K562 (cell line): ENCODE data around the gene CATSPER4. TPM values are rescaled to one million over a fixed set of nuclear protein-coding genes. Genes with fewer than 3 reads are reported as not detected.

Experiments used
- ATAC-seq: fragments of 200-7000 bp; cut with Tn5 transposase; 3 replicates; pipeline ENCODE4 v1.9.1; 2020; ENCODE audit warnings: moderate library complexity
- BruUV-seq: library from RNA; stranded (reverse); fragments of 400-500 nt; replicated peaks from 2 replicates; lab custom pipeline; 2021; lab: Mats Ljungman, UMichigan
- CTCF ChIA-PET: fragments of 300-600 bp; formaldehyde crosslinking; extraction: SDS; loops from one replicate; lab custom pipeline; 2021; ENCODE audit warnings: low intra/inter-chr PET ratio; lab: Yijun Ruan, JAX
- POLR2A ChIA-PET: fragments of 300-600, 350-650 bp; sonication (Branson Sonifier 250); formaldehyde crosslinking; extraction: SDS; loops from one replicate; lab custom pipeline; 2021; ENCODE audit warnings: antibody characterized with exemption, inconsistent platforms; lab: Yijun Ruan, JAX
- DNase-seq, 4 experiments: peaks; one replicate each; pipeline versions ENCODE4 v3.0.0 to v3.0.0-alpha.2; 2011 to 2018; ENCODE audit warnings: low spot score in 3 of 4, mixed read lengths in 3 of 4; ENCODE audit errors: extremely low read depth in 1 of 4
- FAIRE-seq: peaks from 2 replicates; lab custom pipeline; 2011; peaks lifted over from hg19 to GRCh38; lab: Jason Lieb, UNC
- H2AFZ ChIP-seq: 2 replicates; pipeline ENCODE4 v1.6.0; 2011; ENCODE audit warnings: low read depth, low read length, control low read depth, inconsistent platforms
- H3K27ac ChIP-seq: fragments of 200-600 bp; 3 replicates; pipeline ENCODE4 v1.8.0; 2011; ENCODE audit warnings: low read depth, mild to moderate bottlenecking, control low read depth, inconsistent platforms, low read length, moderate library complexity, mixed read lengths; ENCODE audit errors: extremely low read depth
- H3K27me3 ChIP-seq, 2 experiments: fragments of 300-600 bp in 1 of 2; 2 replicates in 1 of 2; 3 replicates in 1 of 2; pipeline versions ENCODE4 v1.6.0 to v1.8.0; 2011; ENCODE audit warnings: inconsistent platforms in 2 of 2, low read length in 2 of 2, mild to moderate bottlenecking in 1 of 2, mixed read lengths in 1 of 2, moderate library complexity in 1 of 2; ENCODE audit not compliant: control insufficient read depth in 2 of 2, insufficient read depth in 2 of 2
- H3K36me3 ChIP-seq: fragments of 300-600 bp; 3 replicates; pipeline ENCODE4 v1.8.0; 2011; ENCODE audit warnings: mild to moderate bottlenecking, low read length, inconsistent platforms; ENCODE audit not compliant: control insufficient read depth, insufficient read depth
- H3K4me1 ChIP-seq, 2 experiments: fragments of 200-600 bp in 1 of 2; replicated peaks in 1 of 2; 2 replicates in 1 of 2; 3 replicates in 1 of 2; pipeline versions ENCODE4 v1.5.1 to v1.8.0; 2011; ENCODE audit warnings: inconsistent platforms in 2 of 2, low read length in 2 of 2, mild to moderate bottlenecking in 1 of 2, mixed read lengths in 1 of 2, moderate library complexity in 1 of 2; ENCODE audit not compliant: control insufficient read depth in 2 of 2, insufficient read depth in 2 of 2
- H3K4me2 ChIP-seq: 2 replicates; pipeline ENCODE4 v1.6.1; 2011; ENCODE audit warnings: low read length, control low read depth, inconsistent platforms, mixed read lengths; ENCODE audit not compliant: insufficient read depth
- H3K4me3 ChIP-seq: fragments of 200-600 bp; sonication (generic), shearing (Covaris generic); 2 replicates; pipeline ENCODE4 v1.5.1; 2016; ENCODE audit warnings: control low read depth, inconsistent platforms
- H3K79me2 ChIP-seq: fragments of 200-600 bp; 3 replicates; pipeline ENCODE4 v1.8.0; 2011; ENCODE audit warnings: low read length, inconsistent platforms; ENCODE audit not compliant: control insufficient read depth, insufficient read depth
- H3K9ac ChIP-seq, 2 experiments: 2 replicates each; pipeline versions ENCODE4 v1.6.0 to v1.6.1; 2011; ENCODE audit warnings: low read depth in 2 of 2, low read length in 2 of 2, control low read depth in 1 of 2, inconsistent platforms in 1 of 2, mild to moderate bottlenecking in 1 of 2, mixed read lengths in 1 of 2; ENCODE audit not compliant: insufficient read depth in 1 of 2
- H3K9me1 ChIP-seq: one replicate; pipeline ENCODE4 v1.6.0; 2011; ENCODE audit warnings: inconsistent platforms, mild to moderate bottlenecking, low read length, moderate library complexity; ENCODE audit not compliant: control insufficient read depth, insufficient read depth
- H3K9me3 ChIP-seq: replicated peaks from 2 replicates; pipeline ENCODE4 v1.5.1; 2011; ENCODE audit warnings: low read depth, low read length, inconsistent platforms; ENCODE audit not compliant: control insufficient read depth, insufficient read depth
- H4K20me1 ChIP-seq: replicated peaks from 2 replicates; pipeline ENCODE4 v1.6.1; 2011; ENCODE audit warnings: low read length, inconsistent platforms, mixed read lengths; ENCODE audit not compliant: control insufficient read depth, insufficient read depth
- CBX1 ChIP-seq: sonication (generic); IDR thresholded peaks from 2 replicates; pipeline ENCODE4 v1.6.1; 2016; ENCODE audit warnings: antibody characterized with exemption, low read depth, mild to moderate bottlenecking
- CSDE1 ChIP-seq, 2 experiments: fragments of 450-650 bp; IDR thresholded peaks; 2 replicates each; pipeline ENCODE4 v1.6.1; 2016; ENCODE audit warnings: mild to moderate bottlenecking in 1 of 2
- DMBX1 ChIP-seq: fragments of 250-450 bp; sonication (Bioruptor Pico); IDR thresholded peaks from 2 replicates; pipeline ENCODE4 v1.8.0; 2022; ENCODE audit warnings: inconsistent platforms, mild to moderate bottlenecking, moderate library complexity, borderline replicate concordance
- E2F6 ChIP-seq, 2 experiments: IDR thresholded peaks; 2 replicates each; pipeline ENCODE4 v1.6.1; 2011; ENCODE audit warnings: borderline replicate concordance in 1 of 2, control low read depth in 1 of 2, low read depth in 1 of 2, low read length in 1 of 2, mild to moderate bottlenecking in 1 of 2, mixed read lengths in 1 of 2, moderate library complexity in 1 of 2; ENCODE audit not compliant: insufficient read depth in 1 of 2, insufficient read length in 1 of 2, poor library complexity in 1 of 2, severe bottlenecking in 1 of 2; ENCODE audit errors: extremely low read depth in 1 of 2
- NFRKB ChIP-seq: fragments of 450-650 bp; IDR thresholded peaks from 2 replicates; pipeline ENCODE4 v1.6.1; 2016; ENCODE audit warnings: low read depth
- NFXL1 ChIP-seq: fragments of 450-650 bp; formaldehyde crosslinking; IDR thresholded peaks from 2 replicates; pipeline ENCODE4 v1.4.0; 2021; ENCODE audit warnings: mild to moderate bottlenecking
- PHTF2 ChIP-seq: fragments of 250-450 bp; sonication (Bioruptor Pico); IDR thresholded peaks from 2 replicates; pipeline ENCODE4 v1.5.0; 2021; ENCODE audit warnings: mild to moderate bottlenecking
- SMAD3 ChIP-seq: fragments of 450-650 bp; formaldehyde crosslinking; conservative IDR thresholded peaks from 2 replicates; pipeline ENCODE4 v1.4.0; 2020; ENCODE audit warnings: mild to moderate bottlenecking
- SMARCC2 ChIP-seq: fragments of 450-650 bp; IDR thresholded peaks from 2 replicates; pipeline ENCODE4 v1.6.1; 2017; ENCODE audit warnings: antibody characterized with exemption, moderate library complexity, mild to moderate bottlenecking, low read depth
- ZNF165 ChIP-seq: fragments of 250-450 bp; sonication (Bioruptor Pico); IDR thresholded peaks from 2 replicates; pipeline ENCODE4 v1.4.0; 2020; ENCODE audit warnings: borderline replicate concordance
- ZNF282 ChIP-seq: sonication (generic); formaldehyde crosslinking; IDR thresholded peaks from 2 replicates; pipeline ENCODE4 v1.8.1; 2023; ENCODE audit warnings: missing genetic modification reagents
- ZNF695 ChIP-seq: fragments of 450-650 bp; formaldehyde crosslinking; IDR thresholded peaks from 2 replicates; pipeline ENCODE4 v1.4.0; 2020; ENCODE audit warnings: mild to moderate bottlenecking, moderate library complexity
- ZNF79 ChIP-seq: fragments of 250-450 bp; sonication (Bioruptor Pico); IDR thresholded peaks from 2 replicates; pipeline ENCODE4 v1.4.0; 2020; ENCODE audit warnings: low read depth, mild to moderate bottlenecking, moderate library complexity
- WGBS: fragments of 100-300 bp; shearing (Covaris generic); methylation state at CpG from one replicate; pipeline ENCODE4 v1.1.6; 2016; ENCODE audit warnings: low coverage, mixed read lengths; ENCODE audit not compliant: insufficient coverage; ENCODE audit errors: missing lambda C conversion rate; 5-methylcytosine and 5-hydroxymethylcytosine counted together
- in situ Hi-C: fragments of 300-500 bp; cut with MboI; formaldehyde crosslinking; loops from 4 replicates; pipeline ENCODE4 v1.15.0; 2018; ENCODE audit warnings: inconsistent platforms, mixed read lengths
- intact Hi-C: fragments of 100-400 bp; cut with micrococcal nuclease; formaldehyde crosslinking; loops from 2 replicates; pipeline ENCODE4 v1.14.2; 2022
- polyA plus RNA-seq, 8 experiments: library from polyadenylated mRNA; depleted of rRNA in 4 of 8; stranded (reverse) in 5 of 8; unstranded in 3 of 8; fragments of >200 nt; fragmentation: Nextera tagmentation in 2 of 8; fragmentation: Illumina TruSeq in 1 of 8; extraction: Ambion mirVana in 2 of 8; extraction: Trizol in 1 of 8; gene quantifications; 2 replicates each; pipeline versions ENCODE4 v1.2.1 to v1.2.3, GENCODE V29; 2011 to 2014; ENCODE audit warnings: inconsistent platforms in 1 of 8, missing spikeins in 1 of 8
- total RNA-seq, 7 experiments: library from RNA; depleted of rRNA in 6 of 7; stranded (reverse); fragments of >200 nt in 6 of 7; fragmentation: Illumina TruSeq in 2 of 7; extraction: Trizol in 2 of 7; gene quantifications; 2 replicates each; pipeline versions ENCODE4 v1.2.1 to v1.2.3, GENCODE V29; 2011 to 2021; ENCODE audit warnings: low replicate concordance in 1 of 7
- TF ChIP-seq, protein P1 (sequence below), 2 experiments: IDR thresholded peaks in 1 of 2; conservative IDR thresholded peaks in 1 of 2; 2 replicates each; pipeline ENCODE4 v1.6.1; 2016; ENCODE audit warnings: low read depth in 2 of 2, mild to moderate bottlenecking in 1 of 2, missing compliant biosample characterization in 1 of 2, missing genetic modification characterization in 1 of 2, moderate library complexity in 1 of 2
- TF ChIP-seq, protein P2 (sequence below): sonication (generic); formaldehyde crosslinking; IDR thresholded peaks from 2 replicates; pipeline ENCODE4 v1.8.0; 2022; ENCODE audit warnings: missing genetic modification reagents, mild to moderate bottlenecking, moderate library complexity, borderline replicate concordance

The CATSPER4 gene
- total and polyA plus RNA-seq, 9 of the 15 experiments (the other 6 are each of a cell fraction or from before 2014, with no cell fraction given): 0.04 to 0.13 TPM; not detected in 7

DNA sequence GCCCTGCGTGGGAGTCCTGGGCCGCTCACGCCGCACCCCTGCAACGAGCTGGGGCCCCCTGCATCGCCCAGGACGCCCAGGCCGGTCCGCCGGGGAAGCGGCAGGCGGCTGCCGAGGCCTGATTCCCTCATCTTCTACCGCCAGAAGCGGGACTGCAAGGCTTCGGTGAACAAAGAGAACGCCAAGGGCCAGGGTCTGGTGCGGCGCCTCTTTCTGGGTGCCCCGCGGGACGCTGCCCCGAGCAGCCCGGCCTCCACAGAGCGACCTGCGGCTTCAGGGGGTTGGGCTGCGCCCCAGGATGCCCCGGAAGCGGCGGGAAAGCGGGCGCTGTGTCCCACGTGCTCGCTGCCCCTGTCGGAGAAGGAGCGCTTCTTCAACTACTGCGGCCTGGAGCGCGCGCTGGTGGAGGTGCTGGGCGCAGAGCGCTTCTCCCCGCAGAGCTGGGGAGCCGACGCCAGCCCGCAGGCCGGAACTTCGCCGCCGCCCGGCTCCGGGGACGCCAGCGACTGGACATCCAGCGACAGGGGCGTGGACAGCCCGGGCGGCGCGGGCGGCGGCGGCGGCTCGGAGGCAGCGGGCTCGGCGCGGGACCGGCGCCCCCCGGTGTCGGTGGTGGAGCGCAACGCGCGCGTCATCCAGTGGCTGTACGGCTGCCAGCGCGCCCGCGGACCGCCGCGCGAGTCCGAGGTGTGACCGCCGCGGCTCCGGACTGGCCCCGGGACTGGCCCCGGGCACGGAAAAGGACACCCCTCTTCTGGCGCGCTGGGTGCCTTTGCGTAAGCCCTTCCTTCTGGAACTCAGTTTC lies 28.8 kb upstream of the CATSPER4 start:
- H3K27ac ChIP-seq: peak overlapping the region; percentile 80
- peak overlapping the region; percentile 78 to 95 for H3K9ac ChIP-seq
- no peaks in the 10 kb centered on the region for H3K9me3 ChIP-seq
- TSS peak; percentile 83 for BruUV-seq
- no peaks in the 10 kb centered on the region for H3K36me3 ChIP-seq
- ChIA-PET POLR2A (interaction anchor here (0.5 to 1.8 kb wide), 13 partner anchors 12 to 1407 kb away, joined by 3 to 5 read pairs (median 3); partner anchors contain the start of genes CRYBG2 and PDIK1L), CTCF (interaction anchor here (0.6 to 2.6 kb wide), 9 partner anchors 17 to 1230 kb away, joined by 3 to 26 read pairs (median 4); no protein-coding TSS in a partner anchor)
- H2AFZ ChIP-seq: peak overlapping the region; percentile 99
- peak; percentile 89 to 95 (median 92) for DNase-seq
- H3K9me1 ChIP-seq: no peaks in the 10 kb centered on the region
- peak; percentile 86 for ATAC-seq
- 3% methylated on average over 70 of the region's 98 CpGs for WGBS
- H3K4me3 ChIP-seq: peak overlapping the region; percentile 43
- peak overlapping the region; percentile 87 for H3K4me2 ChIP-seq
- H4K20me1 ChIP-seq: no peaks in the 10 kb centered on the region
- no peak for FAIRE-seq
- in situ Hi-C loops: no loop called here
- peaks cover 29 to 58% of the 10 kb centered on the region in 2 experiments for H3K4me1 ChIP-seq
- no peaks in the 10 kb centered on the region for H3K27me3 ChIP-seq
- intact Hi-C loops: loop anchor here (1.0 to 2.0 kb wide), 2 partner anchors 56 to 125 kb away; no protein-coding TSS in a partner anchor
- no peaks in the 10 kb centered on the region; the same call in 2 of the 3 replicates for H3K79me2 ChIP-seq
- TF ChIP-seq CBX1 (peak; percentile 64; the same call in 1 of the 2 replicates), NFXL1 (CRISPR knock-in tag) (0 out of 2 replicates have a peak, but pooled peaks have one; percentile 23), DMBX1 (CRISPR knock-in tag) (peak; percentile 87; the same call in 1 of the 2 replicates), PHTF2 (no peak), ZNF695 (CRISPR knock-in tag) (0 out of 2 replicates have a peak, but pooled peaks have one; percentile 53), ZNF79 (CRISPR knock-in tag) (0 out of 2 replicates have a peak, but pooled peaks have one; percentile 51), E2F6 (IDR thresholded peaks at IDR 0.05; ENCODE audit: borderline replicate concordance in 1 of 2, extremely low read depth in 1 of 2, insufficient read depth in 1 of 2, insufficient read length in 1 of 2, low read depth in 1 of 2, low read length in 1 of 2, poor library complexity in 1 of 2, severe bottlenecking in 1 of 2) (peak; percentile 96 to 98), SMAD3 (peak; percentile 68; the same call in 1 of the 2 replicates), NFRKB (peak; percentile 25; the same call in 1 of the 2 replicates), ZNF282 (CRISPR knock-in tag) (no peak), CSDE1 (IDR thresholded peaks at IDR 0.05) (no peak), ZNF165 (no peak), SMARCC2 (peak; percentile 33; the same call in 1 of the 2 replicates)
- TF ChIP-seq, protein P1, sequence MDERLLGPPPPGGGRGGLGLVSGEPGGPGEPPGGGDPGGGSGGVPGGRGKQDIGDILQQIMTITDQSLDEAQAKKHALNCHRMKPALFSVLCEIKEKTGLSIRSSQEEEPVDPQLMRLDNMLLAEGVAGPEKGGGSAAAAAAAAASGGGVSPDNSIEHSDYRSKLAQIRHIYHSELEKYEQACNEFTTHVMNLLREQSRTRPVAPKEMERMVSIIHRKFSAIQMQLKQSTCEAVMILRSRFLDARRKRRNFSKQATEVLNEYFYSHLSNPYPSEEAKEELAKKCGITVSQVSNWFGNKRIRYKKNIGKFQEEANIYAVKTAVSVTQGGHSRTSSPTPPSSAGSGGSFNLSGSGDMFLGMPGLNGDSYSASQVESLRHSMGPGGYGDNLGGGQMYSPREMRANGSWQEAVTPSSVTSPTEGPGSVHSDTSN (CRISPR knock-in tag; IDR thresholded peaks at IDR 0.05; ENCODE audit: low read depth): no peak
- TF ChIP-seq, protein P1 (tag; conservative IDR thresholded peaks at IDR 0.05; ENCODE audit: low read depth): no peak
- TF ChIP-seq, protein P2, sequence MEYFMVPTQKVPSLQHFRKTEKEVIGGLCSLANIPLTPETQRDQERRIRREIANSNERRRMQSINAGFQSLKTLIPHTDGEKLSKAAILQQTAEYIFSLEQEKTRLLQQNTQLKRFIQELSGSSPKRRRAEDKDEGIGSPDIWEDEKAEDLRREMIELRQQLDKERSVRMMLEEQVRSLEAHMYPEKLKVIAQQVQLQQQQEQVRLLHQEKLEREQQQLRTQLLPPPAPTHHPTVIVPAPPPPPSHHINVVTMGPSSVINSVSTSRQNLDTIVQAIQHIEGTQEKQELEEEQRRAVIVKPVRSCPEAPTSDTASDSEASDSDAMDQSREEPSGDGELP (CRISPR knock-in tag): peak; percentile 73; the same call in 1 of the 2 replicates
